Lung microvascular endothelial cell (primary cell): ENCODE results near the gene RBM15. TPM values are rescaled to one million over a fixed set of nuclear protein-coding genes. Genes with fewer than 3 reads are reported as not detected.

Experiments used
- total RNA-seq: library from RNA; depleted of rRNA; stranded (reverse); fragments of >200 nt; gene quantifications from 2 replicates; pipeline ENCODE4 v1.2.1, GENCODE V29; 2014

Gene RBM15
- total RNA-seq, 1 donor from 2014 or later = 27.4 TPM

Other genes with a start within 250 kb of the RBM15 start
- gene UBL4B, start 226.9 kb upstream of the RBM15 start, total RNA-seq = not detected in 2 replicates
- gene SLC6A17, start 188.9 kb upstream of the RBM15 start, total RNA-seq = 0.40 and 1.1 TPM in 2 replicates
- 0.44 and 0.99 TPM in 2 replicates for gene KCNC4, start 129.1 kb upstream of the RBM15 start, total RNA-seq
- gene SLC16A4, start 51.6 kb downstream of the RBM15 start, total RNA-seq = 0.20 and 0.65 TPM in 2 replicates
- gene LAMTOR5, start 68.3 kb downstream of the RBM15 start, total RNA-seq = 74.1 and 125 TPM in 2 replicates
- gene PROK1, start 111.8 kb downstream of the RBM15 start, total RNA-seq = not detected in 2 replicates
- not detected in 2 replicates for gene KCNA10, start 179.8 kb downstream of the RBM15 start, total RNA-seq